Measurements from ENCODE around the gene MCC.

- TF ChIP-seq CTCF (IDR thresholded peaks at IDR 0.05) = no peak
- no peak for TF ChIP-seq POLR2A (IDR thresholded peaks at IDR 0.05)
Measured at GRCh38 chr5:113176196-113176595, 312.1 kb downstream of the MCC start.
